GM12872 (cell line): ENCODE results near the gene UMOD.

Experiments
- TF ChIP-seq, protein P1 (sequence below): IDR thresholded peaks from 3 replicates; pipeline ENCODE4 v1.5.1; 2011; ENCODE audit warnings: low read depth, mild to moderate bottlenecking, low read length, moderate library complexity; ENCODE audit not compliant: insufficient read depth

Gene UMOD

DNA sequence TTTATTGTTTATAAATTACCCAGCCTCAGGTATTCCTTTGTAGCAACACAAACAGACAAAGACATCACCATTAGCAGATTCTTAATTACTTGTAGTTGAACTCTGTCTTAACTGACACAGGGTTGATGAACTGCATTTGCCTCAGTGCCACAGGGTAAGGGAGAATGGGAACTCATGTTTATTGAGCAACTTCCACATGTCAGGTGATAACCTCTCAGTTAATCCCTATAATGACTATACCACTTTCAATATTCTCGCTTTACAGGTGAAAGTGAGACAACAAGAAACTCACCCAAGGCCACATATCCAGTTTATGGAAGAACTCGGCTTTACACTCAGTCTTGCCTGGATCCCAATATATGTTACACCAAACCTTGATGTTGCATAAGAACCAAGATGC lies 43.4 kb upstream of the UMOD start:
- TF ChIP-seq, protein P1, sequence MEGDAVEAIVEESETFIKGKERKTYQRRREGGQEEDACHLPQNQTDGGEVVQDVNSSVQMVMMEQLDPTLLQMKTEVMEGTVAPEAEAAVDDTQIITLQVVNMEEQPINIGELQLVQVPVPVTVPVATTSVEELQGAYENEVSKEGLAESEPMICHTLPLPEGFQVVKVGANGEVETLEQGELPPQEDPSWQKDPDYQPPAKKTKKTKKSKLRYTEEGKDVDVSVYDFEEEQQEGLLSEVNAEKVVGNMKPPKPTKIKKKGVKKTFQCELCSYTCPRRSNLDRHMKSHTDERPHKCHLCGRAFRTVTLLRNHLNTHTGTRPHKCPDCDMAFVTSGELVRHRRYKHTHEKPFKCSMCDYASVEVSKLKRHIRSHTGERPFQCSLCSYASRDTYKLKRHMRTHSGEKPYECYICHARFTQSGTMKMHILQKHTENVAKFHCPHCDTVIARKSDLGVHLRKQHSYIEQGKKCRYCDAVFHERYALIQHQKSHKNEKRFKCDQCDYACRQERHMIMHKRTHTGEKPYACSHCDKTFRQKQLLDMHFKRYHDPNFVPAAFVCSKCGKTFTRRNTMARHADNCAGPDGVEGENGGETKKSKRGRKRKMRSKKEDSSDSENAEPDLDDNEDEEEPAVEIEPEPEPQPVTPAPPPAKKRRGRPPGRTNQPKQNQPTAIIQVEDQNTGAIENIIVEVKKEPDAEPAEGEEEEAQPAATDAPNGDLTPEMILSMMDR = no peak

DNA sequence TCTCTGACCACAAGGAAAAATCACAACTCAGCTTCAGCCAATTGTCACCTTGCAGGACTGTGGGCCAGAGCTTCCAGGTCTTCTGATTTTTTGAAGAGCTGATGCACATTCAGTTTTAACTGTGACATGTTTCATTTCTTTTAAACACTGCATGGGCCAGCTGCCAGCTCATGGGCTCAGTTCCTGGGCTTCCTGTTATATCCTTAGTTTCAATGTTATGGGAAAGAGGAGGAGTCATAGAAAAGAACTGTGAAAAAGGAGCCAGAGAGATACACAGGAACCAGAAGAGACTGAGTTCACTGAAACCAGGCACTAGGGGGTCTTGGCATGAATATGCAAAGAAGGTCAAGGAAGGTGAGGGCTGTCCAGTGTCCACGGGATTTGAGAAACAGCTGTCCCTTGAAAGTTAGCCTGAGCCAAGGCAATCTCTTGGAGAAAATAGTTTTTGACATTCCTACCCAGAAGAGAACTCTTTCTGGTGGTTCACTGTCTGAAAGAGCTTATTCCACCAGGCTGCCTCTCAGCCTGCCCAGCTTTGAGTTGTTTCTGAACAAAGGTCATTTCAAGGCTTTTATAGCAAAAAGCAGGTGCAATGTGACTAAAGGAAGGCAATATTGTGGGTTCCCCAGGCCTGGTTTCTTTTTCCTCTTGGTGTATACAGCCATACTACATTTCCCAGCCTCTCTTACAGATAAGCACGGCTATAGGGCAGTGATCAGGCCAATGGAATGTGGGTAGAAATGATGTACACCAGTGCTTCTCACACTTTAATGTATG lies 41.5 kb upstream of the UMOD start:
- TF ChIP-seq, protein P1 = no peak

DNA sequence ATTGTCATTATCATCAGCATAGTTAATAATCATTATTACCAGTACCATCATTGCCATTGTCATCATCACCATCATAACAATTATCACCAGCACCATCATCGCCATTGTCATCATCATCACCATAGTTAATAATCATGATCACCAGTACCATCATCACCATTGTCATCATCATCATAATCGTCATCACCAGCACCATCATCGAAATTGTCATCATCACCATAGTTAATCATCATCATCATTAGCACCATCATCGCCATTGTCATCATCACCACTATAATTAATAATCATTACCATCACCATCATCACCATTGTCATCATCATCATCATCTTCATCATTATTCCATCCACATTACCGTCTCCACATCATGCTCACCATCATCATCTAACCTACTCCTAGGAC lies 38.5 kb upstream of the UMOD start:
- TF ChIP-seq, protein P1 = no peak

DNA sequence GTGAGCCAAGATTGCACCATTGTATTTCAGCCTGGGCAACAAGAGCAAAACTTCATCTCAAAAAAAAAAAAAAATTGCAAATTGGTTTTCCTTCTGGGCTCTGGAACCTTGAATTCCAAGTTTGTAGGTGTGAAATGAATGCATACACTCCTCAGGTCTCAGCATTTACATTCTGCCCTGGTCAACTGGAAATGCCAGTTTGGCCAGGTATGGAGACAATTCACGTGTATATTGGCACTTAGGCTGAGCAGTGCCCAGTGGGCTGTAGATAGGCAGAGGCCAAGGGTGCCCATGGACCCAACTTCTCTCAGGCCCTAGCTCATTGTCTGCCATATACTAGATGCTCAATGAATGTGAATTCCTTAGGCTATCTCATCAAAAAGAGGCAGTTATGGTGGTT lies 36.3 kb upstream of the UMOD start:
- TF ChIP-seq, protein P1 = no peak

DNA sequence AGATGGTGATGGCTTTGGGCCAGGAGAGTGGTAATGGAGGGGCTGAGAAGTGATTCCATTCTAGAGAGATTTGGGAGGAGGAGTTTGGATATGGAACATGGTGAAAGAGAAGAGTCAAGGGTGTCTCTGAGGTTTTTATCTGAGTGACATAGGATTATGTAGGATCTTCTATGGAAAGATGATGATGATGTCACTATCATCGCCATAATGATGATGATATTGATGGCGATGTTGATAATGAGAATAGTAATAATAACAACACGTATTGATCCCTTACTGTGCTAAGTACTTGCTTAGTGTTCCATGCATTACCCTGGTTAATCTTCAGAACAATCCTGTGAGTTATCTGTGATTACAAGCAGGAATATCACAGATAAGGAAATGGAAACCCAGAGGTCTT lies 35.5 kb upstream of the UMOD start:
- TF ChIP-seq, protein P1 = no peak

DNA sequence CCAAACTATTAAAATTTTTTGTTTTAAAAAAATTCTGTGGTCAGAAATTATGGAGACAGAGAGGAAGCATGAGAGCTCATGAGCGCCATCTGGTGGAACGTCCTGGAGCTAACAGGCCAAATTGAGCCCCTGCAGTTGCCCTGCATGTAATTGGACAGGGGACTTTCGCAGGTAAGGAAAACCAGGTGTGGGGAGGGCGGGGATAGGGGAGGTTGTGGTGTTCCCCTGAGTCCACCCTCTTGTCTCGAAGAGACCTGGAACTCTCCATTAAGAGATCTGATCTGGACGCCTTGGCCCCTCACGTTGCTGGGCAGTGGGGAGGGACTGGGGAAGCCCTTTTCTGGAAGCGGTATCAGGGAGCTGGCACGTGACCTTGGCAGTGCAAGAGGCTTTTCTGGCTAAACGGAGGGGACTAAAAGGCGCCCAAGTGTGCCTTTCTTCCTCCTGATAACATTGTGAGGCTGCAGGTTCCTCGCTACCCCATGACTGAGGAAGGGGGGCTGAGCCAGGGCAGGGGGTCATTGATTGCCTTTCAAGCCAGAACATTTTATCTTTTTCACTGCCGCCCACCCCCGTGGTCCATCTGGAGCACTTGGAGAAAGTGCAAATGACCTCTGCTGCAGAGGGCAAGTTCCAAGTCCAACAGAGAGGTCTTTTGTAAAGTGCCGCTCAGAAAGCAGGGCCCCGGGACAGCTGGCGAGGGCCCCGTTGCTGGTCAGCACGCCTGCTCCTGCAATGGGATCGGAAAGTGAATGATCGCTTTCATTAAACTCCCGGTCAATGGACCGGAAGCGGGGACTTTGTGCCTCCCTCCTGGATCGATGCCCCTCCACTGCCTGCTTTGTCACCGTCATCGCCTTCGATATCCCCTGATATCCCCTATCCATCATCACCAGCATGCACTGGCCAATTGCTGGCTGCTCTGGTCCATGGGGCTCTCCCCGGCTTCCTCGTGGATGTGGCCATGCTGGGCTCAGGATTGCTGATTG lies 33.6 kb upstream of the UMOD start:
- TF ChIP-seq, protein P1 = peak; percentile 81
